Measurements from ENCODE around the gene NT5M. TPM values are rescaled to one million over a fixed set of nuclear protein-coding genes. Genes with fewer than 3 reads are reported as not detected.

The NT5M gene
- total RNA-seq, 2 donors from 2014 or later = 1.2 to 1.3 TPM

GRCh38 chr17:17304521-17304985, 1.4 kb downstream of the NT5M start:
- H3K27ac ChIP-seq = no peak overlapping the region
- H3K4me3 ChIP-seq = no peak overlapping the region
- H3K36me3 ChIP-seq = no peaks in the 10 kb centered on the region
- H3K27me3 ChIP-seq = no peaks in the 10 kb centered on the region
- no peaks in the 10 kb centered on the region for H3K9me3 ChIP-seq
- DNase-seq = no peak
- no peak for TF ChIP-seq CTCF (IDR thresholded peaks at IDR 0.05)
- no peaks in the 10 kb centered on the region for H3K4me1 ChIP-seq
- intact Hi-C loops (cut with DNase I) = no loop called here
- no peak overlapping the region for H3K9ac ChIP-seq (ENCODE audit: low read depth in 2 of 2, low read length in 2 of 2)

- Histone ChIP-seq H3K4me1 (no peaks in the 10 kb centered on the region), H3K27me3 (no peaks in the 10 kb centered on the region), H3K36me3 (no peaks in the 10 kb centered on the region), H3K27ac (no peak overlapping the region), H3K4me3 (no peak overlapping the region), H3K9me3 (no peaks in the 10 kb centered on the region), H3K9ac (ENCODE audit: low read depth in 2 of 2, low read length in 2 of 2) (no peak overlapping the region)
- intact Hi-C loops (cut with DNase I) = no loop called here
- no peak for TF ChIP-seq CTCF (IDR thresholded peaks at IDR 0.05)
- DNase-seq = peak; percentile 30
Measured at GRCh38 chr17:17305281-17305801, 2.2 kb downstream of the NT5M start.

GRCh38 chr17:17309356-17309755, 6.2 kb downstream of the NT5M start:
- H3K9ac ChIP-seq (ENCODE audit: low read depth in 2 of 2, low read length in 2 of 2) = no peak overlapping the region
- no peaks in the 10 kb centered on the region for H3K4me1 ChIP-seq
- intact Hi-C loops (cut with DNase I) = no loop called here
- H3K9me3 ChIP-seq = no peaks in the 10 kb centered on the region
- H3K27ac ChIP-seq = no peak overlapping the region
- no peaks in the 10 kb centered on the region for H3K36me3 ChIP-seq
- no peaks in the 10 kb centered on the region for H3K27me3 ChIP-seq
- TF ChIP-seq CTCF (IDR thresholded peaks at IDR 0.05) = no peak
- no peak overlapping the region for H3K4me3 ChIP-seq
- no peak for DNase-seq

GRCh38 chr17:17313350-17313991, 10.3 kb downstream of the NT5M start:
- intact Hi-C loops (cut with DNase I) = loop anchor here (5.0 kb wide), 1 partner anchor 311 kb away; no protein-coding TSS in a partner anchor
- no peaks in the 10 kb centered on the region for H3K36me3 ChIP-seq
- no peak overlapping the region for H3K4me3 ChIP-seq
- H3K4me1 ChIP-seq = no peaks in the 10 kb centered on the region
- no peaks in the 10 kb centered on the region for H3K27me3 ChIP-seq
- TF ChIP-seq CTCF (IDR thresholded peaks at IDR 0.05) = peak; percentile 49
- H3K9ac ChIP-seq (ENCODE audit: low read depth in 2 of 2, low read length in 2 of 2) = no peak overlapping the region
- no peak overlapping the region for H3K27ac ChIP-seq
- peak; percentile 59 for DNase-seq
- H3K9me3 ChIP-seq = no peaks in the 10 kb centered on the region

- no peak overlapping the region for H3K27ac ChIP-seq
- no peaks in the 10 kb centered on the region for H3K4me1 ChIP-seq
- H3K9me3 ChIP-seq = no peaks in the 10 kb centered on the region
- no peaks in the 10 kb centered on the region for H3K36me3 ChIP-seq
- H3K9ac ChIP-seq (ENCODE audit: low read depth in 2 of 2, low read length in 2 of 2) = no peak overlapping the region
- TF ChIP-seq CTCF (IDR thresholded peaks at IDR 0.05) = no peak
- intact Hi-C loops (cut with DNase I) = loop anchor here (5.0 kb wide), 1 partner anchor 312 kb away; no protein-coding TSS in a partner anchor
- H3K4me3 ChIP-seq = no peak overlapping the region
- DNase-seq = no peak
- no peaks in the 10 kb centered on the region for H3K27me3 ChIP-seq
Measured at GRCh38 chr17:17314501-17315071, 11.4 kb downstream of the NT5M start.

Measured in colonic mucosa (tissue), 4 donors.